ENCODE data around the gene CDH1.

Gene CDH1

GRCh38 chr16:68860978-68861892, 124.1 kb downstream of the CDH1 start:
- no peak for DNase-seq

GRCh38 chr16:68866933-68867332, 129.8 kb downstream of the CDH1 start:
- DNase-seq: no peak

GRCh38 chr16:68869492-68870088, 132.5 kb downstream of the CDH1 start:
- DNase-seq: no peak

GRCh38 chr16:68873635-68874471, 136.8 kb downstream of the CDH1 start:
- no peak for DNase-seq

- DNase-seq: no peak
These were observed 138.8 kb downstream of the CDH1 start for GRCh38 chr16:68875871-68876270.

- no peak for DNase-seq
These were observed 146.6 kb downstream of the CDH1 start for GRCh38 chr16:68883685-68884084.

GRCh38 chr16:68884401-68884800, 147.3 kb downstream of the CDH1 start:
- DNase-seq: no peak

Measured in CD4-positive, alpha-beta T cell treated with Interleukin-1 beta for 1 hour (primary cell).